ENCODE results near the gene MPPE1.

GRCh38 chr18:11886577-11887110, 21.5 kb downstream of the MPPE1 start:
- TF ChIP-seq CSRNP3 (CRISPR knock-in tag; IDR thresholded peaks at IDR 0.05) (no peak), PATZ1 (CRISPR knock-in tag; IDR thresholded peaks at IDR 0.05; ENCODE audit: borderline replicate concordance) (no peak), CSDC2 (CRISPR knock-in tag; IDR thresholded peaks at IDR 0.05) (no peak), BACH2 (CRISPR knock-in tag; IDR thresholded peaks at IDR 0.05; ENCODE audit: borderline replicate concordance) (no peak), TOX (CRISPR knock-in tag; IDR thresholded peaks at IDR 0.05; ENCODE audit: borderline replicate concordance) (no peak), ZFP3 (CRISPR knock-in tag; IDR thresholded peaks at IDR 0.05) (no peak), ARNTL (CRISPR knock-in tag; IDR thresholded peaks at IDR 0.05; ENCODE audit: borderline replicate concordance, low read depth) (no peak), ZNF565 (CRISPR knock-in tag; conservative IDR thresholded peaks at IDR 0.05; ENCODE audit: low read depth) (no peak), ZNF8 (CRISPR knock-in tag; IDR thresholded peaks at IDR 0.05) (no peak), RARB (CRISPR knock-in tag; IDR thresholded peaks at IDR 0.05) (no peak), CREB5 (CRISPR knock-in tag; IDR thresholded peaks at IDR 0.05; ENCODE audit: low read depth) (no peak), SNAI2 (CRISPR knock-in tag; IDR thresholded peaks at IDR 0.05) (no peak)
